ENCODE data around the gene MARS1. TPM values are rescaled to one million over a fixed set of nuclear protein-coding genes. Genes with fewer than 3 reads are reported as not detected.
A peak's percentile ranks its signal among the peaks of the same experiment; 100 is the strongest.

The MARS1 gene
- total and polyA plus RNA-seq, 5 donors from 2014 or later, result 71.9 to 219 (median 83.2) TPM

DNA sequence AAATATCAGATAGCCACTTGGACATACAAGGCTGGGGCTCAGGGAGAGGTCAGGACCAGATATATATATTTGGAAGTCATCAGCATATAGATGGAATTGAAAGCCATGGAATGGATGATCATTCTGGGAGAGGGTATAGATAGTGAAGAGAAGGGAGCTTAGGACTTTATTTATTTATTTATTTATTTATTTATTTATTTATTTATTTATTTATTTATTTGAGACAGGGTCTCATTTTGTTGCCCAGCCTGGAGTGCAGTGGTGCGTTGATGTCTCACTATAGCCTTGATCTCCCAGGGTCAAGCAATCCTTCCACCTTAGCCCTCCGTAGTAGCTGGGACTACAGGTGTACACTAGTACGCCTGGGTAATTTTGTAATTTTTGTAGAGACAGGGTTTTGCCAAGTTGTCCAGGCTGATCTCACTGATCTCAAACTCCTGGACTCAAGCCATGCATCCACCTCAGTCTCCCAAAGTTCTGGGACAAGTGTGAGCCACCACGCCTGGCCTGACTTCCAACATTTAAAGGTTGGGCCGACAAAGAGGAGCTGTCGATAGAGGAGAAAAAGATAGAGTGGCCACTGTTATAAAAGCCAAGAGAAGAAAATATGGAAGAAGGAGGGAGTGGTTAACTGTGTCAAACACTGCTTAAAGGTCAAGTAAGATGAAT lies 41.4 kb upstream of the MARS1 start:
- Mint-ChIP-seq H3K4me3 (no peak overlapping the region), H3K27me3 (peaks cover 18% of the 10 kb centered on the region), H3K27ac (no peak overlapping the region), H3K4me1 (peaks cover 0 to 4% (median 0%) of the 10 kb centered on the region in 4 donors), H3K36me3 (peaks cover 7% of the 10 kb centered on the region), H3K9me3 (peaks cover 1 to 6% (median 4%) of the 10 kb centered on the region in 7 donors)
- Histone ChIP-seq H3K9me3 (ENCODE audit: control insufficient read depth in 2 of 2, low read length in 2 of 2) (peaks cover under 1 to 5% of the 10 kb centered on the region in 2 experiments), H3K36me3 (ENCODE audit: control insufficient read depth, insufficient read depth, low read length) (no peaks in the 10 kb centered on the region), H3K4me3 (ENCODE audit: low read depth, low read length) (no peak overlapping the region), H3K4me1 (ENCODE audit: control insufficient read depth, insufficient read depth, low read length, poor library complexity, severe bottlenecking) (no peaks in the 10 kb centered on the region), H3K27ac (ENCODE audit: insufficient read depth, low read length, poor library complexity, severe bottlenecking) (no peak overlapping the region), H3K27me3 (ENCODE audit: control insufficient read depth, insufficient read depth, low read length) (no peaks in the 10 kb centered on the region)
- DNase-seq (no peak), ATAC-seq (ENCODE audit: low read depth in 2 of 2) (no peak)

DNA sequence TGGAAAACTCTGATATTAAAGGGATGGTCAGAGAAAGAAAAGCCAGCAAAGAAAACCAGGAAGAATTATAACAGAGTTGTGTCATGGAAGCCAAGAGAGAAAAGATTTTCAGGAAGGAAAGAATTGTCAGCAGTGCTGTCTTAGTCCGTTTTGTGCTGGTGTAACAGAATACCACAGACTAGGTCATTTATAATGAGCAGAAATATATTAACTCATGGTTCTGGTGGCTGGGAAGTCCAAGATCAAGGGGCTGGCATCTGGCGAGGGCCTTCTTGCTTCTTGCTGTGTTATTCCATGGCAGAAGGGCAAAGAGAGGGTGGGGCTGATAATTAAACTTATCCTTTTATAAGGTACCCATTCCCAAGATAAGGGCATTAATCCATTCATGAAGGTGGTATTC lies 39.2 kb upstream of the MARS1 start:
- Mint-ChIP-seq H3K36me3 (no peaks in the 10 kb centered on the region), H3K4me3 (no peak overlapping the region), H3K4me1 (peaks cover 0 to 4% (median 0%) of the 10 kb centered on the region in 4 donors), H3K27me3 (peaks cover 10% of the 10 kb centered on the region), H3K9me3 (no peaks in the 10 kb centered on the region), H3K27ac (no peak overlapping the region)
- Histone ChIP-seq H3K4me1 (ENCODE audit: control insufficient read depth, insufficient read depth, low read length, poor library complexity, severe bottlenecking) (no peaks in the 10 kb centered on the region), H3K36me3 (ENCODE audit: control insufficient read depth, insufficient read depth, low read length) (no peaks in the 10 kb centered on the region), H3K9me3 (ENCODE audit: control insufficient read depth in 2 of 2, low read length in 2 of 2) (no peaks in the 10 kb centered on the region), H3K27me3 (ENCODE audit: control insufficient read depth, insufficient read depth, low read length) (no peaks in the 10 kb centered on the region), H3K27ac (ENCODE audit: insufficient read depth, low read length, poor library complexity, severe bottlenecking) (no peak overlapping the region), H3K4me3 (ENCODE audit: low read depth, low read length) (no peak overlapping the region)
- ATAC-seq (ENCODE audit: low read depth in 2 of 2) (no peak), DNase-seq (no peak)

DNA sequence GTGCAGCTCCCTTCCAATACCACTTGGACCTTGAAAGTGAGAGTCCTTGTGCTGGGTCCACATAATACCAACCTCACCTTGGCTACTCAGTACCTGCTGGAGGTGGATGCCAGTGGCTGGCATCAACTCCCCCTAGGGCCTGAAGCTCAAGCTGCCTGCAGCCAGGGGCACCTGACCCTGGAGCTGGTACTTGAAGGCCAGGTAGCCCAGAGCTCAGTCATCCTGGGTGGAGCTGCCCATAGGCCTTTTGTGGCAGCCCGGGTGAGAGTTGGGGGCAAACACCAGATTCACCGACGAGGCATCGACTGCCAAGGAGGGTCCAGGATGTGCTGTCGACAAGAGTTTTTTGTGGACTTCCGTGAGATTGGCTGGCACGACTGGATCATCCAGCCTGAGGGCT lies 38.5 kb upstream of the MARS1 start:
- Histone ChIP-seq H3K27ac (ENCODE audit: insufficient read depth, low read length, poor library complexity, severe bottlenecking) (no peak overlapping the region), H3K36me3 (ENCODE audit: control insufficient read depth, insufficient read depth, low read length) (no peaks in the 10 kb centered on the region), H3K27me3 (ENCODE audit: control insufficient read depth, insufficient read depth, low read length) (no peaks in the 10 kb centered on the region), H3K4me3 (ENCODE audit: low read depth, low read length) (no peak overlapping the region), H3K9me3 (ENCODE audit: control insufficient read depth in 2 of 2, low read length in 2 of 2) (no peaks in the 10 kb centered on the region), H3K4me1 (ENCODE audit: control insufficient read depth, insufficient read depth, low read length, poor library complexity, severe bottlenecking) (no peaks in the 10 kb centered on the region)
- no peak for DNase-seq
- H3K27me3 Mint-ChIP-seq, result peaks cover 10% of the 10 kb centered on the region
- H3K4me3 Mint-ChIP-seq, result no peak overlapping the region
- no peaks in the 10 kb centered on the region for H3K36me3 Mint-ChIP-seq
- H3K27ac Mint-ChIP-seq, result no peak overlapping the region
- peaks cover 0 to 4% (median 0%) of the 10 kb centered on the region in 4 donors for H3K4me1 Mint-ChIP-seq
- ATAC-seq (ENCODE audit: low read depth in 2 of 2), result no peak
- no peaks in the 10 kb centered on the region for H3K9me3 Mint-ChIP-seq

DNA sequence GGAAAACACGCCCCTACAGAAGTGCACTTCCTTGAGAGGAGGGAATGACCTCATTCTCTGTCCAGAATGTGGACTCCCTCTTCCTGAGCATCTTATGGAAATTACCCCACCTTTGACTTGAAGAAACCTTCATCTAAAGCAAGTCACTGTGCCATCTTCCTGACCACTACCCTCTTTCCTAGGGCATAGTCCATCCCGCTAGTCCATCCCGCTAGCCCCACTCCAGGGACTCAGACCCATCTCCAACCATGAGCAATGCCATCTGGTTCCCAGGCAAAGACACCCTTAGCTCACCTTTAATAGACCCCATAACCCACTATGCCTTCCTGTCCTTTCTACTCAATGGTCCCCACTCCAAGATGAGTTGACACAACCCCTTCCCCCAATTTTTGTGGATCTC lies 37.8 kb upstream of the MARS1 start:
- Histone ChIP-seq H3K4me3 (ENCODE audit: low read depth, low read length) (no peak overlapping the region), H3K9me3 (ENCODE audit: control insufficient read depth in 2 of 2, low read length in 2 of 2) (no peaks in the 10 kb centered on the region), H3K27ac (ENCODE audit: insufficient read depth, low read length, poor library complexity, severe bottlenecking) (no peak overlapping the region), H3K4me1 (ENCODE audit: control insufficient read depth, insufficient read depth, low read length, poor library complexity, severe bottlenecking) (no peaks in the 10 kb centered on the region), H3K27me3 (ENCODE audit: control insufficient read depth, insufficient read depth, low read length) (no peaks in the 10 kb centered on the region), H3K36me3 (ENCODE audit: control insufficient read depth, insufficient read depth, low read length) (no peaks in the 10 kb centered on the region)
- Mint-ChIP-seq H3K27me3 (peaks cover 9% of the 10 kb centered on the region), H3K27ac (no peak overlapping the region), H3K4me1 (peaks cover 0 to under 1% (median 0%) of the 10 kb centered on the region in 4 donors), H3K36me3 (no peaks in the 10 kb centered on the region), H3K4me3 (no peak overlapping the region), H3K9me3 (no peaks in the 10 kb centered on the region)
- no peak for ATAC-seq (ENCODE audit: low read depth in 2 of 2)
- no peak for DNase-seq

DNA sequence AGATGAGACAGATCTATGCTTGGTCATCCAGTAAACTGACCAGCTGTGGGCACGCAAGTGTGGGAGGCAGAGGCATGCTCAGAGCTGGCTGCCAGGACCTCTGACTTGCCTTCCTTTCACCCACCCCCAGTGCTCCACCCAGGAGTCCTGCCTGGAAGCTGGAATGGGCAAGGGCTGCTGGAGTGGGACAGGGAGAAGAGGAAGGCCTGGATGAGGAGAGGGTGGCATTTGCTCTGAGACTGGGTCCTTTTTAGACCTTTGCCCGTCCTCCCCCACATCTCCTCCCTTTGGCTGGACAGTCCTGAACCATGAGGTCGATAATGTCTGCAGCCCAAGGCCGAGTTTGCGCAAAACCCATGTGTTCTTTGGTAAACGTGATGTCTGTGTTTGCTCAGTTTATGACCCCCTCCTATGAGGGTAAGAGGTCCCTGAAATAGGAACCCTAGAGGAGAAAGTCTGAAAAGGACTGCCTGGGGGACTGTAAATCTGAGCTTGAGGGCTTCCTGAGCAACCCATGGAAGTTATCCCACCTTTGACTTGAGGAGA lies 36.6 kb upstream of the MARS1 start:
- DNase-seq (no peak), ATAC-seq (ENCODE audit: low read depth in 2 of 2) (no peak)
- no peak overlapping the region for H3K4me3 ChIP-seq (ENCODE audit: low read depth, low read length)
- H3K4me1 ChIP-seq (ENCODE audit: control insufficient read depth, insufficient read depth, low read length, poor library complexity, severe bottlenecking), result no peaks in the 10 kb centered on the region
- H3K4me1 Mint-ChIP-seq, result peaks cover 0 to 6% (median 4%) of the 10 kb centered on the region in 4 donors
- H3K27me3 Mint-ChIP-seq, result peaks cover 10% of the 10 kb centered on the region
- no peaks in the 10 kb centered on the region for H3K27me3 ChIP-seq (ENCODE audit: control insufficient read depth, insufficient read depth, low read length)
- H3K36me3 ChIP-seq (ENCODE audit: control insufficient read depth, insufficient read depth, low read length), result no peaks in the 10 kb centered on the region
- H3K9me3 ChIP-seq (ENCODE audit: control insufficient read depth in 2 of 2, low read length in 2 of 2), result no peaks in the 10 kb centered on the region
- H3K4me3 Mint-ChIP-seq, result no peak overlapping the region
- H3K36me3 Mint-ChIP-seq, result no peaks in the 10 kb centered on the region
- H3K9me3 Mint-ChIP-seq, result no peaks in the 10 kb centered on the region
- H3K27ac ChIP-seq (ENCODE audit: insufficient read depth, low read length, poor library complexity, severe bottlenecking), result no peak overlapping the region
- peak overlapping the region in 1 of 3 donors; percentile 20 for H3K27ac Mint-ChIP-seq

DNA sequence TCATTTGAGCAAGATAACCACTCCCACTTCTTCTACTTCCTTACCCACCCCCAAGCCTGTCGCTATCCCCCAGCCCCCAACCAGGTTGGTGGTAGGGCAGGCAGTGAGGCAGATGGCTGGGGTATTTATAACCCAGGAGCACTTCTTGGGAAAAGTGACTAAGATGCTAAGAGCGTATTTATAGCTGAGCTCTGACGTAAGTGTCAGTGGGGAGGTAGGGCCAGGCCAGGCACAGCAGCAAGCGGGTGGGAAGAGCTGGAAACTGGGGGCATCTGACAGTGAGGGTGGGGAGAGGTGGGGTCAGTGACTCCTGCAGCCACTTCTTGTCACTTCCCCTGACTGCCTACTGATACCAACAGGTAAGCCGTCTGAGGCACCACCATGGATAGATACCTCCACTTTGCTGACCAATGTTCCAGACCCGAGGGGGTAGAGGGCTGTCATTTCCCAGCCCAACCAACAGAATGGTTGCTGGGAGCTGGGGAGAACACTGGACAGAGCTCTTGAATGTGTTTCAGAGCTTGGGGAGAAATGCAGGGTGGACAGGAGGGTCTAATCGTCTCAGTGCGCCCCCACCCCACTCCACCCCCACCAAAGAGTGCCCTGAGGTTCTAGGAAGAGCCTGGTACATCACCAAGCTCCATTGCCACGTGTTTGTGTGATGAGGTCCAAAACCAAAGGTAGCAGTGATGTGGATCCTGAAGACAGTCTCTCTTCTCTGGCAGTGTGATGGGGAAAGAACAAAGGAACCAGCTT lies 35.5 kb upstream of the MARS1 start:
- DNase-seq, result no peak
- Histone ChIP-seq H3K27ac (ENCODE audit: insufficient read depth, low read length, poor library complexity, severe bottlenecking) (no peak overlapping the region), H3K4me1 (ENCODE audit: control insufficient read depth, insufficient read depth, low read length, poor library complexity, severe bottlenecking) (no peaks in the 10 kb centered on the region), H3K4me3 (ENCODE audit: low read depth, low read length) (no peak overlapping the region), H3K9me3 (ENCODE audit: control insufficient read depth in 2 of 2, low read length in 2 of 2) (no peaks in the 10 kb centered on the region), H3K36me3 (ENCODE audit: control insufficient read depth, insufficient read depth, low read length) (no peaks in the 10 kb centered on the region), H3K27me3 (ENCODE audit: control insufficient read depth, insufficient read depth, low read length) (no peaks in the 10 kb centered on the region)
- ATAC-seq (ENCODE audit: low read depth in 2 of 2), result no peak
- Mint-ChIP-seq H3K4me1 (peaks cover 0 to 7% (median 5%) of the 10 kb centered on the region in 4 donors), H3K27ac (peak overlapping the region in 1 of 3 donors; percentile 44), H3K36me3 (no peaks in the 10 kb centered on the region), H3K27me3 (peaks cover 10% of the 10 kb centered on the region), H3K9me3 (no peaks in the 10 kb centered on the region), H3K4me3 (peak overlapping the region in 1 of 4 donors; percentile 43)

DNA sequence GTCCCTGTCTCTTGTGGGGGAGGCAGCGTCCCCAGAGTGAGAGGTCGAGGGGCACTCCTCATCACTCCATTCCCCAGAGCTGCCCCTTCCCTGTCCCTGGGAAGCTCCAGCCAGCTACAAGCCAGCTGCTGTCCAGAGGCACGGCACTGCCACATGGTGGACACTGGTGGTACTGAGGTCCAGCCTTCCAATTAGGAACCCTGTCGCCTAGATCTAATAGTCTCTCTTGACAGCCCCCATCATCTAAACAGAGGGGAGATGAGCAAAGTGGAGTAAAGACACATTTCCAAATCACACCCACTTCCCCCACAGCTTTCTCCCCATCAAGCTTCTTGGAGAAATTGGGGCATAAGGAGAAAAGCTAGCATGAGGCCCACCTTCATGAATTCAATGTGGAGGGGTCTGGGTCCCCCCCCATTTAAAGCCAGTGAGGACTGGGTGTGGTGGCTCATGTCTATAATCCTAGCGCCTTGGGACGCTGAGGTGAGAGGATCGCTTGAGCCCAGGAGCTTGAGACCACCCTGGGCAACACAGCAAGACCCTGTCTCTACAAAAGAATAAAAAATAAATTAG lies 34.8 kb upstream of the MARS1 start:
- H3K4me3 ChIP-seq (ENCODE audit: low read depth, low read length), result no peak overlapping the region
- no peaks in the 10 kb centered on the region for H3K4me1 ChIP-seq (ENCODE audit: control insufficient read depth, insufficient read depth, low read length, poor library complexity, severe bottlenecking)
- ATAC-seq (ENCODE audit: low read depth in 2 of 2), result peak; percentile 32 to 46
- peak in 1 of 3 donors; percentile 40 for DNase-seq
- no peaks in the 10 kb centered on the region for H3K9me3 Mint-ChIP-seq
- no peaks in the 10 kb centered on the region for H3K9me3 ChIP-seq (ENCODE audit: control insufficient read depth in 2 of 2, low read length in 2 of 2)
- H3K27me3 ChIP-seq (ENCODE audit: control insufficient read depth, insufficient read depth, low read length), result no peaks in the 10 kb centered on the region
- H3K4me3 Mint-ChIP-seq, result peak overlapping the region in 2 of 4 donors; percentile 43 to 72
- H3K27ac ChIP-seq (ENCODE audit: insufficient read depth, low read length, poor library complexity, severe bottlenecking), result no peak overlapping the region
- peaks cover 0 to 11% (median 5%) of the 10 kb centered on the region in 4 donors for H3K4me1 Mint-ChIP-seq
- H3K27ac Mint-ChIP-seq, result peak overlapping the region in 1 of 3 donors; percentile 44
- no peaks in the 10 kb centered on the region for H3K36me3 Mint-ChIP-seq
- H3K36me3 ChIP-seq (ENCODE audit: control insufficient read depth, insufficient read depth, low read length), result no peaks in the 10 kb centered on the region
- peaks cover 10% of the 10 kb centered on the region for H3K27me3 Mint-ChIP-seq
